HG03521 (cell line): ENCODE results near the gene KCNIP2.

ENCODE experiments used
- ATAC-seq: cut with Tn5 transposase; IDR thresholded peaks from one replicate; pipeline ENCODE4 v1.9.1; 2021; ENCODE audit warnings: mild to moderate bottlenecking, moderate library complexity; ENCODE audit not compliant: unreplicated experiment

Gene KCNIP2

DNA sequence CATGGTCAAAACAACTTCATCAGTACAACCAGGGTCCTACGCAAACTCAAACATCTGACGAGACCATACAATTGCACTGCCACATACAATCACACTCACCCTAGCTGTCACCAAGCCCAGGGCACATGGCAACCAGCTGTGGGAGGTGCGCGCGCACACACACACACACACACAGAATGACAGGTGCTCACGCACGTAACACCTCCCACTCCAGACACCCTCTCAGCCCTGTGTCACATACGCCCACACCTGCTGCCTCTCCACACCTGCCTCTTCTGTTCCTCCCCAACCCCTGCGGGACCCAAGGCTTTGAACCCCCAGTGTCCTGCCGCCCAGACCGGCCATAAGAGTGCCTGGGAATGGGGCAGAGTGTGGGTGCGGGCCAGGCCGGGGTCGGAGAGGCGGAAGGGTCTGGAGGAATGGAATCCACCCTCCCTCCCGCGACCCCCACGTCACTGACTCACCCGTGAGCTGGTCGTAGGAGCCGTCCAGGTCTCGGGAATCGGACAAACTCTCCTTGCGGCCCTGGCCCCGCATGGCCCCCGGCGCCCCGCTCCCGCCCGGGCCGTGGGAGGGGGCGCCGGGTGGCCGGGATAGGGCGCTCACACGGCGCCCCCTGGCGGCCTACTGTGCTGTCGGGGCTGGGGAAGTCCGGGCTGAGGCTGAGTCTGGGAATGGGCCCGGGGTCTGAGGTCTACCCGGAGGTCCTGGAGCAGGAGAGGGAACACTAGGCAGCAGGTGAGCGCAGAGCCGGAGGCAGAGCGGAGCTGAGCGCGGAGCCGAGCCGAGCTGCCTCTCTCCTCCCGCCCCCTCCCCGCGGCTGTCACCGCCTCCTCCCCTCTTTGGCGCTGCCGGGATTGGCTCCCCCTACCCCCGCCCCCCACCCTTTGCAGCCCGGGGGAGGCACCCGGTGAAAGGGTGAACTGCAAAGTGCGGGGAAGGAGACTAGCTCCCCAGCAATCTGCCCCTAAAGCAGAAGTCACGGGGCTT, at the start of gene KCNIP2:
TSS of gene KCNIP2 (minus strand) at position 769 of the 990 bp plus-strand sequence. CDS start at position 537, 232 bp downstream.
- no peak for ATAC-seq

DNA sequence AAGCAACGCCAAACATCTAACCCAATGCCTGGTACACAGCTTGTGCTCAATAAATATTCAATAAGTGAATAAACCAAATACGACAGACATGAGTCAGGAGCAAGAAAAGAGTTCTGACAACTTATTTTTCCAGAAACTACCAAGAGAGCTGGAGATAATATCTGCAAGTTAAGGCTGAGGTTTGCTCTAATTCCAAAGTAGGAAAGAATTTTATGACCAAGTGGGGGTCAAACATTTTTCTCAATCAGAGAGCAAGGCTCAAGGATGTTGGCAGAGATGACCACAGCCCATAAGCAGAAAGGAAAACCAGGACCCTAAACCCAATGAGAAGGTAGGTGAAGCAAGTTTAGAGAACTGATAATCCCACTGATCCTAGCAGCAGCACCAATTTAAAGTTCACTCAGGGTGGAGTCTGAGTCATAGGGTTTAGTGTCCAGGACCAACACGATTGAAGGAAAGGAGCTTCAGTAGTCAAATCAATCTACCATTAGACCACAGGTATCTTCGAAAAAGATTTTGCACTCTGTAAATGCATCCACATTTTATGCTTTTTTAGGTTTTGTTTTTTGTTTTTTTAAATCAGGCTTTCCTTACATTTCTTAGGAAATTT, 49.3 kb upstream of the KCNIP2 start:
- ATAC-seq = no peak

DNA sequence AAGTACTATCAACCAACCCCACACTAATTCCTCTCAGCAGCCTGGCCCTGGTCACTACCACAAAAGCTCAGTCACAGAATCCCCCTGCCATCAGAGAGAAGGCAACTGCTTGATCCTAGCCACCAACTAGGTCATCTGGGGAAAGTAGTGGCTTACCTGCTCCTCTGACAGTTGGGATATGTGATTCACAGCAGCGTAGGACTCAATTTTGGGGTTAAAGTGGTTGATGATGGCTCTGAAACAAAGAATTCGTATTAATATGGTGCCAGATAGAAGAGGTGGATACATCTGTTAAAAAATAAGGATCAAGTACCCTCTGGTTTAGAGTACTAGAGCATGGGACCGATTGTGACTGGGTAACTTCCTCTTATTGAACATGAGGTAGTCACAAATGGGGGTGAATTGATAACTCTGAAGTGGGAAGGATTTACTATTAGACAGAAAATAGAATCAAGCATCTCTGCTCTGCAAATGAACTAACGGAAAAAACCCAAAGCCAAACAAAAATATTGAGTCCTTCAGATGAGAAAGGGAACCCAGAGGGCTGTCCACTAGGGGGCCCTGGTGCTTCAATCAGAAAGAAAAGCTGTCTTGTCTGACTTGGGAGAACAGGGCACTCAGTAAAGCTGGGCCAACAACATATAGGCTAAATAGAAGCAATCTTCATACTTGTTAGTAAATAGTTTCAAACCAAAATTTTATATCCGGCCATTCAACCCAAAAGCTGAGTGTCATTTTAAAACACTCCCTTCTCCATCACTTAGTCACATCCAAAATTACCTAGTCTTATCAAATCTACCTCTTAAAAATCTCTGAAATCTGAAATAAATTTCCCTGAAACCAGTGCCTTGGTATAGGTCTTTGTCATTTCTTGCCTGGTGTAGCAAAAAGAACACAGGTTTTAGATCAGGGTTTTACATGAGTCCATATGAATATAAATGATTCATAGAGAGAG, 45.9 kb upstream of the KCNIP2 start:
- no peak for ATAC-seq

DNA sequence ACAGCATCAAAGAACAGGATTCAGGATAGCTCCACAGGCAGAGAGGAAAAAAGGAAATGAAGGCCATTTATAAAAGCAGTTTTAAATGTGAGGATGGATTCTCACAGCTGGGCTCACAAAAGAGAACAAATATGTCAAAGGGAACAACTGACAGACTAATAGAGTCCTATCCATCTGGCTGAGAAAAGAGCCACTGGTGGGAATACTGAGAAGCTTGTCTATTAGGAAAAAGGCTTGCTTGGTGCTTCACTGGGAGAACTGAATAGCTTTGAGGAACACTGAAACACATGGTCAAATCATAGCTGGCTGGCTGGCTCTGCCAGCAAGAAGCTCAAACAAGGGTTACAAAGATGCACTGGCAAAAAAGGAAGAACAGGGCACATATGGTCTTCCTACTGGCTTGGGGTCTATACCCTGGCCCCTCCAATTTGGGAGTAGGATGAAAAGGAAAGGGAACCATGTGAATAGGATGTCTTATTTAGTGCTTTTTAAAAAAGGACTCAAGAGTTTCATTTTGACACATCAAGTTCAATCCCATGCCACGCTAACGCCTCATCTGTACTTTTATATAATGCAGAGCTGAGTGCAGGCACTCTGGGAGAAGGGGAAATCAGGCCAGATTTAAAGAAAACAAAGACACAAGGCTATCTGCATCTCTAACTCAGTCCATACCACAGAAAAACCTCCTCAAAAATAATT, 44.8 kb upstream of the KCNIP2 start:
- no peak for ATAC-seq

DNA sequence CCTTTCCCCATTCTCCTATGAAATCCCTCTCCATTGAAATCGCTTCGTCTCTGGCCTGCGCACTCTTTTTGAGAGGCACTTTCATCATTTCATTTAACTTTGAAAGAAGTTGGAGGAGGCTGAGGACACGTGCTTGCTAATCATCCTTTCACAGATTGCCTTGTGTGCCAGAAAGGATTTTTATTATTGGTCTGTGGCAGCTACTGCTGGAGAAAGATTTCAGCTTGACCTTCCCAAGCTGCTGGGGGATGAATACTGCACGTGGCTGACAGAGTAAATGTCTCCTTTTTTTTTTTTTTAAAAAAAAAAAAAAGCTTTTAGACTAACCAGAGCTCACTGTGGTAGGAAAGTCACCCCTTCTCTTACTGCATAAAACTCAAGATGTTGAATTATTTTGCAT, 44.2 kb upstream of the KCNIP2 start:
- ATAC-seq = no peak

DNA sequence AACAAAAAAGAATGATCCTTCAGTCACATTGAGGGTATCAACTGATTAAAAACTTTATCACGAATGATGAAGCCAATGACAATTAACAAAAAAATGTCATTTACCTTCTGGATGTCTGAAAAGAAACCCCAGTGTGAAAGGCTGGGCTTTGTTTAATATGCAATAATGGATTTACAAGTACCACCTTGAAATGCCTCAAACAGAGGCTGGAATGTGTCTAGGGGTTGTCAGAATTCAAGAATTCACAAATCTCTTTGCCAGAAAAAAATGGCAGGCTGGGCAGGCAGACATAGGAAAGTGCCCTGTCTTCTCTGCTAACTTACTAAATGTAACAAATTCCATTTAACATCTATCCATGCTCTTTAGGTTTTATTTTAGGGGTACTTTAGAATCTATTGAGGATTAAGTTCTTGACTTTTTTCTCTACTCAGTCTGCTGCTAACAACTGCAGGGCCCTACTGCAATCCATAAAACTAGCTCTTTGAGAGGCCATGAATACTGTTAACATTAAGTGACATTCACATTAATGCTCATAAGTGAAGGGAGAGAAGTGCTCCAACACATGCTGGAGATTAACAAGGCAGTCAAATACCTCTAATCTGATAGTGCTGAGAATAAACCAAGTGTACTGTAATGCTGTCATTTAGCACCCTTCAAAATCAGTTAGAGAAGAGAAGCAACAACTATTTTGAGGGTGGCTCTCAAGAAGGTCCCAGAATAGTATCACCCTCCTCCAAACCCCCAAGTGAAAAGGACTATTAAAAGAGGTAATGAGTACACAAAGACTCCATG, 43.1 kb upstream of the KCNIP2 start:
- no peak for ATAC-seq

DNA sequence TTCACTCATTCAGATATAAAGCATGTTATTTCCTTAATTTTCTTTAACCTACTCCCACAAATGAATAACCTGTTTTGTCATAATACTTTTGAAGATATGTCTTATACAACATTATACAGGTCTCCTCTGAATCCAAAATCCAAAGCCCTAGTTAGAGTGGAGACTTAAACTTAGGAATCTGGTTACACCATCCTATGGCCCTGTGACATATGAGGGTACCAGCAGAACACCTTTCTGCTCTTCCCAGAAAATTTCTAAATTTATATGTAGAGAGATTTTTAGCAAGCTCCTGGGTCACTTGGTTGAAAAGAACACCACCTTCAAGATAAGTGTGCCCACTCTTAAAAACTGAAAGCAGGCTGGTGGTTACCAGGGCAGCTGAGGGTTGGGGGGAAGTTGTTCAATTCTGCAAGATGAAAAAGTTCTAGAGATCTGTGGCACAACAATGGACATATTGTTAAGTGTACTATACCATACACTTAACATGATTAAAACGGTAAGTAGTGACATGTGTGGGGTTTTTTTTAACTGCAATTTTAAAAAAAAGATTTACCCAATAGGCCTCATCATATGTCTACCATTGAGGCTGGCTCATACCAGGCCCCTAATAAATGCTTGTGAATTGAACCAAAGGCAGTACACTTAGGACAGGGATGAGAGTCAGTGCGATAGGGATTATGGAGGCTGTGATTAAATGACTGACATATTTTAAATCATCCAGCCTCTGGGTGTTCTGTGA, 37.6 kb upstream of the KCNIP2 start:
- no peak for ATAC-seq

DNA sequence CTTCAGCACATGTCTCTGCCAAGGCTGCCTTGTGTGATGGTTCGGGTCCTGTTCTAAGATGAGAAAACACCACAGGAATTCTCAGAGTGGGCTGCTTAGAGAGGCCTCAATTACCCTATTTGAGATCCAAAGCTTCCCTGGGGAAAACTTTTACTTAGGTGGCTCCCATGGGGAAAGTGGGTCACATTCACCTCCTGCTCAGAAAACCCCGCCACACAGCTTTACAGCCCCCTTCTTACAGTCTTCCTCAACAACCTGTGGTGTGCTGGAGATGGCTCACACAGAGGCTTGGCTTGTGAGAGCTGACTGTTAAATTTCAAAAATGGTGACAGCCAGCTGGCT, 36.6 kb upstream of the KCNIP2 start:
- no peak for ATAC-seq

DNA sequence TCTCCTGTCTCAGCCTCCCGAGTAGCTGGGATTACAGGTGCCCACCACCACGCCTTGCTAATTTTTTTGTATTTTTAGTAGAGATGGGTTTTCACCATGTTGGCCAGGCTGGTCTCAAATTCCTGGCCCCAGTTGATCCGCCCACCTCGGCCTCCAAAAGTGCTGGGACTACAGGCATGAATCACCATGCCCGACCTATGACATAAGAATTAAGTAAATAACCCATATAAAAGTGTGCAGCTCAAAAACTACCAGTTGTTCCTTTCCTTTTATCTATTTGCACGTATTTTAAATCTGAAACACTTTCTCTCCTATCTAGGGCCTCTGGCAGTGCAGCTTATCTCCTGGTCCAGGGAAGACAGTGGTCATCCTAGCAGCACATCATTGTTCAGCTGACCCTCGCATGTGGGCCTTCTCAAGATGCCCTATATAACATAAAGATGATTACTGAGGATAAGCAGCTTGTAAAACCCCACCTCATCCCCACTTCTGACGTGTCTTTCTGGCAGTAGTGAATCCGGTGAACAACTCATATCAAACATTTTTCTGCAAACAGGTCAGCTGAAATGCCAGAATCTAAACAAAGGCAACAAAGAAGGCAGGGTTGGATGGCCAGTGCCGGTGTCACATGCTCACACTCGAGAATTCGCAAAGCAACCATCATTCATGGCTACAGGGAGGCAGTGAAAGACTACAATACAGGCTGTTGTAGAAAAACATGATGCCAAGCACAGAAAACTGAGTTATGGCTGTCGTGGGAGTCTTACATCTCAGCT, 36.0 kb upstream of the KCNIP2 start:
- ATAC-seq = no peak

DNA sequence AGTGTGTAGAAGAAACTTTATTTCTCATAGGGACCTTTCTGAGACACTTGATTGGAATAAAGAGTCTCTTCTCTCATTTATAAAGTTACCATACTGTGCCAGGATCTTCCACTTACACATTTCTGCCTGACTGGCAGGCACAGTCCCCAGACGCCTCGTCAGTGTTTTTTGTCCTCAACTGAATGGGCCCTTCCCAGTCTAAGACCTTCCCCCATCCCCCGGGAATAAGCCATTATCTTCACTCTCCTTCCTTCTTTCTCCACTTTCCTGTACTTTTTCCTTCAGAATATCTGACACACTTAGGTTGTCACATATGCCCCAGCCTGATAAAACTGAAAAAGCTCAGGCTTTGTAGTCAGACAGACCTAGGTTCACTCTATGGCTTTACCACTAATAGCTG, 35.3 kb upstream of the KCNIP2 start:
- no peak for ATAC-seq

DNA sequence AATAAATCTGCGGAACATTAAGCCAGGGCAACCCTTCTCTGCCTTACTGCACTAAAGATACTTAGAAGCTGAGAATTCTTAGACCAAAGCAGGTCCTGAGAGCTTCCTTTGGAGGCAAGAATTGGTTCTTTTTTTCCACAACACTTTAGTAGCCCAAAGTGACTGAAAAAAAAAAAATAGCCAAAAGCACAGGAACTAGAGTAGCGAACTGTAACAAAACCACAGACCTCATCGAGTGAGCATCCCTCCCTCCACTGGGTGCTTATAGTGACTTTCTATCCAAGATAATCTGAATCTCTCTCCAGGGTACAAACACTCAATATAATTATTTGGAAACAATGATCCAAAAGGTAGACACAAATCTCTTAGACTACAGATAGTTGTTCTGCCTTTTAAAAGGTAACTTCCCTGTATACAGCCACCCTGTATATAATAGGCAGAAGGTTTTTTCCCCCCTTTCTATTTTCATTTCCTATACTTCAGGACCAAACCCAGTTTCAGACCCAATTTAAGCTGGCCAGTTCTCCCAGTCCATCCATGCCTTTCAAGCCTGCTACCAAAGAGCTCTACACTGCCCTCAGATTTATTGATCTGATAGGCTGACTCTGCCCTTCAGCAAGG, 31.6 kb upstream of the KCNIP2 start:
- ATAC-seq = no peak

DNA sequence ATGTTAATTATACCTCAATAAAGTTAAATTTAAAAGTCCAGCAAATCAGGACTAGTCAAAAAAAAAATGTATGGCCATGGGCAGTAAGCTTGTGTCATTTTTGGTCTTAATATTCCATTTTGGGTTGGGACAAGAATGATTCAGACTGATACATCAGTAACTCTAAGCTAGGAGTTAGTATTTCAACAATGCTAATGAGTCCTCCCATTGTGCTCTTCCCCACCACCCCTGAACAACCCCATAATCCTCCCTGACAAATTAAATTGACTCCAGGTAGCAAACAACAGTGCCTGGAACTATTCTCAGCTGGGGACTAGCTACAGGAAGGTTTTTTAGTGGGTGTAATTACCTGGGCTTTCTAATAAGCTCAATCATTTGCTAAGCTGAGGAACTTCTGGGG, 30.7 kb upstream of the KCNIP2 start:
- no peak for ATAC-seq

DNA sequence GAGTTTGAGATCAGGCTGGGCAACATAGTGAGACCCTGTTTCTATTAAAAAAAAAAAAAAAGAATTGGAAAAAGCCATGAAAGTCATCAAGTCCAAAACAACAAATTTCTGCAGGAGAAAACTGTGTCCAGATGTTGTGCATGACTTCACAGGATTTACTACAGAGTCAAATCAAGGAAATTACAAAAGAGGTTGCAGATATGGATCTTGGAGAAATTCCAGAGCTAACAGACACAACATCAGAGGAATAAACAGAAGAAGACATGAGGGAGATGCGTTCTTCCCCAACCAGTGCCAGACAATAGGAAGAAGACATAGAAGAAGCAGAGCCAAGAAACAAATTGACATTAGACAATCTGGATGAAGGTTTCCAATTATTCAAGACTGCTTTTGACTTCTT, 24.3 kb upstream of the KCNIP2 start:
- ATAC-seq = no peak

DNA sequence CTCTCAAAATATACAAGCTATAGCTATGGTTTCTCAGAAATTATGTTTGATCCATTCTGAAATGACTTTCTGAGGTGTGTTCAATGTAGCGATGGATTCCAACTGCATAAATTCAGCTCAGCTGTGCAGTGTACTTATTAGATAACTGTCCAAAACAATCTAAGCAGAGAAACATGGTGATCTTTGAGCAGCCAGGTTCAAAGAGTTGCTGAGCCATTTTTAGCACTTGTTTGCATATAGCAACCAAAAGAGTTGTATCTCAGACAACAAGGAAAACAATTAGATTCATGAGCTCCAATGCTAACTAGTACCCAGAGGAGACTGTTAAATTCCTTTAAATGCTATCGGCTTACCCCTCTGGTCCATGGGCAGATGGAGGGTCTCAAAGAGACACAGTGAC, 15.9 kb upstream of the KCNIP2 start:
- peak; percentile 43 for ATAC-seq

DNA sequence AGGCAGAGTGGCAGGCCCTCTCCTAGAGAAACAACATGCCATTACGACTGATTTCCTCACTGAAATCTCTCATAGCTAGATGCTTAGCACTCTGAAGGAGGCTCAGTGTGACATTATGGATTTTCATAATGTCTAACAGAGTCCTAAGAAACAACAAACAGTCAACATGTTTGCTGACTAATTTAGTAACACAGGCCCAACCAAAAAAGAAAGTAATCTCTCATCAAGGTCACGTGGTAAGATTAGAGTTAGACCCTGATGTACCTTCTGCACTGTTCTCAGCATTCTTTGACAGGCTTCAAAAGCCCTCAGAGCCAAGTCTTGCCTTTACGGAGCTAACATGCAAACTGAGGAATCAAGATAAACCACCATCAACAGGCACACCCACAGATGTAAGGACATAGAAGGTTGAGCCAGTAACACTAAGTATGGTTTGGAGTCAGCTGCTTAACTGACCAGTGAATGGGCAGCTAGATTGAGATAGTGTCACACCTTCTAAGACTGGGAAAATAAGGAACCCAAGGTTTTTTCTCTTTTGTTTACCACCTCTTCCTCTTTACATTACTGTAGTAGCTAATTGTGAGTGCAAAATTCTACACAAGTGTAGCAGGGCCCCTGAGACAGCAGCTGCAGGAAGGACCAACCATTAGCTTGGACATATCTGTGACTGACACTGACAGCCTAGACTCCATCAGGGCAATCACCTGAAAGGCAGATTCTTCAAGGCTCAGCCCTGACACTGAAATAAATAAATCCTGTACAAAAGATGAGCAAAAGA, 15.3 kb upstream of the KCNIP2 start:
- ATAC-seq = peak; percentile 58

DNA sequence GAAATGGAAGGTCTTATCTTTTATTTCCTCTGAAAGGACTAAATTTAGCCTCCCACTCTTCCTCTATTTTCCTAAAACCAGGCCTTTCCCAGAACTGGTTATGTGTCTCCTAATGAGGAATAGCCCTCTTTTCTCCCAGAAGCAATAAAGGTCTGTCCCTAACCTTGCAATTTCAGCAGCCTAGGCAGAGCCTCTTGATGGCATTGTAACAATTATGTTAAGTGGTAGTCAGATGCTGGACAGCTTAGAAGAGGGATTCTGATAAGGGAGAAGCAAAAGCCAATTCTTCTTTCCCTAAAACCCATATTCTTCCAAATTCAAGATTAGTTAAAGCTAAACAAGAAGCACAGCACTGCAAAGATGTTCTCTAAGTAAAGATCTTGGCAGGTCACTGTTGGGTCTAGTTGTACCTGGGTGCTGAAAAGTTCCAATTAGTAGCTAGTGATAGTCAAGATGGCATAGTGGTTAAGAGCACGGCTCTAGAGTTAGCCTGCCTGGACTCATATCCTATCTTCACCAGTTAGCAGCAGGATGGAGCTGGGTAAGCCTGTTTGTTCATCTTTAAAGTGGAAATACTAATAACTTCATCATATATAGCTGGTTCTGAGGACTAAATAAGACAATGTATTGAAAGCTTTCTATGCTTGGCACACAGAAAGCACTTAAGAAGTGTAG, 14.3 kb upstream of the KCNIP2 start:
- no peak for ATAC-seq

DNA sequence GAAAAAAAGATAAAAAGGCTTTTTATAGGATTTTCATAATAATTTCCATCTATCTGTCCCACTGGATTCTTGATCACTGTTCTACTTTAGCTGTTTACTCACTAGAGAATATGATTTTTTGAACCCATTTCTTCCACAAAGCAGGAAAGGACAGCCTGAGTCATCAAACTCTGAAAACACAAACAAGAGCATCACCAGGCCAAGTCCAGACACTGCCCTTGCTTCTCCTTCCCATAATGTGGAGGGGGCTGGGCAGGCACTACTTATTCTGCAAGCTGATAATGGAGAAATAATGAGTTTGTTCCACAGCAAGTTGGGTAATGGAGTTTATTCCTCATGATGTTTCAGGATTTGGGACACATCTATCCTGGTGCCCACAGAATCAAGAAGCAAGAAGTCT, 13.0 kb upstream of the KCNIP2 start:
- no peak for ATAC-seq
